ENCODE results near the gene ARHGAP42.

DNA sequence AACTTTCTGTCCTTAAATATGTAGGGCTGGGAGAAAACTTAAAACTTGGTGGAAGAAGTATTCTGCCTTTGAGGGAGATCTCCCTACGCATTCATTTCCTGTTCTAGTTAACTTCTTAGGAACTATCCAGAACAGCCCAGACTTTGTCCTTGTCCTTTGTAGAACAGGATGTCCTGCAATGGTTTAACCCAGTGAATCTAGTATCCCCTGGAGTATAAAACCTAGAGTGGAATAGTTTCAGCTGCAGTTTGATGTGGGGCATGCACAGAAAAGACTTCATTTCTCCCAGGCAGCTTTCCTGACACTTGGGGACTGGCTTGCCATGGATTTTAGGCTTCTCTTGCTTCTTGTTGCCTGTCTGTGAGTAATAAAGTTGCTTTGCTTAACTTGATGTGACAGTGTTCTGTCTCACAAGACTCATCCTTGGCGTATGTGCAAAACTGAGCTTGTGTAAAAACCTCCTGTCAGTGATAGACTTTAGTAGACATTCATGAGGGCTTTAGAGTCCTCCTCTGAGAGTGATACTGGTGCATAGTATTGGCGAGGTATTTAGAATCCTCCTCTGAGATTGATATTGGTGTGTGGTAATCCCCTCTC, 28.2 kb downstream of the ARHGAP42 start:
- TF ChIP-seq, protein P1, sequence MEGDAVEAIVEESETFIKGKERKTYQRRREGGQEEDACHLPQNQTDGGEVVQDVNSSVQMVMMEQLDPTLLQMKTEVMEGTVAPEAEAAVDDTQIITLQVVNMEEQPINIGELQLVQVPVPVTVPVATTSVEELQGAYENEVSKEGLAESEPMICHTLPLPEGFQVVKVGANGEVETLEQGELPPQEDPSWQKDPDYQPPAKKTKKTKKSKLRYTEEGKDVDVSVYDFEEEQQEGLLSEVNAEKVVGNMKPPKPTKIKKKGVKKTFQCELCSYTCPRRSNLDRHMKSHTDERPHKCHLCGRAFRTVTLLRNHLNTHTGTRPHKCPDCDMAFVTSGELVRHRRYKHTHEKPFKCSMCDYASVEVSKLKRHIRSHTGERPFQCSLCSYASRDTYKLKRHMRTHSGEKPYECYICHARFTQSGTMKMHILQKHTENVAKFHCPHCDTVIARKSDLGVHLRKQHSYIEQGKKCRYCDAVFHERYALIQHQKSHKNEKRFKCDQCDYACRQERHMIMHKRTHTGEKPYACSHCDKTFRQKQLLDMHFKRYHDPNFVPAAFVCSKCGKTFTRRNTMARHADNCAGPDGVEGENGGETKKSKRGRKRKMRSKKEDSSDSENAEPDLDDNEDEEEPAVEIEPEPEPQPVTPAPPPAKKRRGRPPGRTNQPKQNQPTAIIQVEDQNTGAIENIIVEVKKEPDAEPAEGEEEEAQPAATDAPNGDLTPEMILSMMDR (IDR thresholded peaks at IDR 0.05): no peak
- TF ChIP-seq POLR2A (IDR thresholded peaks at IDR 0.05): peak in 1 of 2 donors; percentile 9
